Osteoblast (primary cell): ENCODE data around the gene SMARCD3. TPM values are rescaled to one million over a fixed set of nuclear protein-coding genes. Genes with fewer than 3 reads are reported as not detected.

Experiments
- DNase-seq: peaks from one replicate; pipeline ENCODE4 v3.0.0; 2011; ENCODE audit warnings: low spot score, mixed read lengths; ENCODE audit not compliant: insufficient read length; ENCODE audit errors: missing footprints
- H2AFZ ChIP-seq: 2 replicates; pipeline ENCODE4 v1.6.0; 2011; ENCODE audit warnings: mild to moderate bottlenecking, low read length
- H3K27ac ChIP-seq: 2 replicates; pipeline ENCODE4 v1.5.1; 2011; ENCODE audit warnings: mild to moderate bottlenecking, low read depth, low read length, moderate library complexity
- H3K27me3 ChIP-seq: 2 replicates; pipeline ENCODE4 v1.6.0; 2012; ENCODE audit warnings: mild to moderate bottlenecking, control low read depth, inconsistent platforms, low read length, moderate library complexity; ENCODE audit not compliant: insufficient read depth
- H3K36me3 ChIP-seq: 2 replicates; pipeline ENCODE4 v1.5.1; 2011; ENCODE audit warnings: mild to moderate bottlenecking, low read length, control low read depth, moderate library complexity; ENCODE audit not compliant: insufficient read depth
- H3K4me1 ChIP-seq: 2 replicates; pipeline ENCODE4 v1.5.1; 2011; ENCODE audit warnings: mild to moderate bottlenecking, low read length, control low read depth, moderate library complexity; ENCODE audit not compliant: insufficient read depth
- H3K4me2 ChIP-seq: 2 replicates; pipeline ENCODE4 v1.6.0; 2011; ENCODE audit warnings: mild to moderate bottlenecking, low read length; ENCODE audit not compliant: insufficient read depth
- H3K4me3 ChIP-seq: fragments of 200-600 bp; sonication (generic); 3 replicates; pipeline ENCODE4 v1.5.1; 2012; ENCODE audit warnings: mild to moderate bottlenecking, low read length, inconsistent platforms; ENCODE audit not compliant: insufficient read depth
- H3K79me2 ChIP-seq: 2 replicates; pipeline ENCODE4 v1.6.0; 2012; ENCODE audit warnings: mild to moderate bottlenecking, low read length, control low read depth, inconsistent platforms; ENCODE audit not compliant: insufficient read depth
- H3K9me3 ChIP-seq: 2 replicates; pipeline ENCODE4 v1.5.1; 2011; ENCODE audit warnings: low read depth, low read length, control low read depth
- H4K20me1 ChIP-seq: 2 replicates; pipeline ENCODE4 v1.6.0; 2012; ENCODE audit warnings: mild to moderate bottlenecking, low read length, control low read depth; ENCODE audit not compliant: insufficient read depth
- CTCF ChIP-seq: IDR thresholded peaks from 2 replicates; pipeline ENCODE4 v1.5.1; 2011; ENCODE audit warnings: mild to moderate bottlenecking, low read depth, low read length, moderate library complexity; ENCODE audit errors: extremely low read depth
- total RNA-seq: library from RNA; depleted of rRNA; stranded (reverse); fragments of >200 nt; gene quantifications from 2 replicates; pipeline ENCODE4 v1.2.3, GENCODE V29; 2012

The SMARCD3 gene
- total RNA-seq, 1 donor: 40.2 TPM

GRCh38 chr7:151257990-151258389 lies 9.5 kb upstream of the SMARCD3 start:
- H3K27me3 ChIP-seq: peaks cover 33% of the 10 kb centered on the region
- H2AFZ ChIP-seq: no peak overlapping the region
- no peak for TF ChIP-seq CTCF
- H4K20me1 ChIP-seq: peaks cover 5% of the 10 kb centered on the region
- no peaks in the 10 kb centered on the region for H3K36me3 ChIP-seq
- no peaks in the 10 kb centered on the region for H3K79me2 ChIP-seq
- H3K9me3 ChIP-seq: no peaks in the 10 kb centered on the region
- peak; percentile 50 for DNase-seq
- H3K4me1 ChIP-seq: no peaks in the 10 kb centered on the region
- H3K4me3 ChIP-seq: no peak overlapping the region
- H3K27ac ChIP-seq: no peak overlapping the region
- no peak overlapping the region for H3K4me2 ChIP-seq

- peaks cover 5% of the 10 kb centered on the region for H4K20me1 ChIP-seq
- no peaks in the 10 kb centered on the region for H3K9me3 ChIP-seq
- H3K36me3 ChIP-seq: no peaks in the 10 kb centered on the region
- no peak overlapping the region for H3K27ac ChIP-seq
- H3K4me2 ChIP-seq: no peak overlapping the region
- H2AFZ ChIP-seq: no peak overlapping the region
- peak; percentile 76 for DNase-seq
- H3K4me1 ChIP-seq: peaks cover 8% of the 10 kb centered on the region
- H3K79me2 ChIP-seq: no peaks in the 10 kb centered on the region
- peaks cover 23% of the 10 kb centered on the region for H3K27me3 ChIP-seq
- no peak for TF ChIP-seq CTCF
- H3K4me3 ChIP-seq: no peak overlapping the region
Observed at GRCh38 chr7:151256410-151257045, 8.0 kb upstream of the SMARCD3 start.

GRCh38 chr7:151255390-151255789 lies 6.9 kb upstream of the SMARCD3 start:
- no peak overlapping the region for H3K4me2 ChIP-seq
- peaks cover 12% of the 10 kb centered on the region for H3K4me1 ChIP-seq
- no peaks in the 10 kb centered on the region for H3K79me2 ChIP-seq
- no peaks in the 10 kb centered on the region for H4K20me1 ChIP-seq
- DNase-seq: peak; percentile 76
- H3K27me3 ChIP-seq: peaks cover 12% of the 10 kb centered on the region
- H2AFZ ChIP-seq: no peak overlapping the region
- no peak for TF ChIP-seq CTCF
- H3K27ac ChIP-seq: no peak overlapping the region
- no peaks in the 10 kb centered on the region for H3K9me3 ChIP-seq
- H3K36me3 ChIP-seq: no peaks in the 10 kb centered on the region
- H3K4me3 ChIP-seq: no peak overlapping the region

- no peak for TF ChIP-seq CTCF
Observed at GRCh38 chr7:151254851-151255250, 6.4 kb upstream of the SMARCD3 start.

More at GRCh38 chr7:151254851-151255250, 6.4 kb upstream of the SMARCD3 start:
- Histone ChIP-seq H3K4me3 (no peak overlapping the region), H3K79me2 (no peaks in the 10 kb centered on the region), H3K4me1 (peaks cover 14% of the 10 kb centered on the region), H3K9me3 (no peaks in the 10 kb centered on the region), H3K4me2 (no peak overlapping the region), H3K36me3 (no peaks in the 10 kb centered on the region), H3K27me3 (peaks cover 10% of the 10 kb centered on the region), H4K20me1 (no peaks in the 10 kb centered on the region), H2AFZ (no peak overlapping the region), H3K27ac (no peak overlapping the region)
- no peak for DNase-seq
